Measurements from ENCODE around the gene PPP6R1.

The PPP6R1 gene

GRCh38 chr19:55181740-55182139, 77.1 kb downstream of the PPP6R1 start:
- DNase-seq (ENCODE audit: low spot score), result no peak
